Immature natural killer cell (primary cell): ENCODE data around the gene DPP9. TPM values are rescaled to one million over a fixed set of nuclear protein-coding genes. Genes with fewer than 3 reads are reported as not detected.
A peak's percentile ranks its signal among the peaks of the same experiment; 100 is the strongest.

Experiments
- DNase-seq, 3 donors: peaks; one replicate each; pipeline ENCODE4 v3.0.0; 2022; ENCODE audit warnings: mixed read lengths in 1 of 3
- H3K27ac Mint-ChIP-seq, 6 donors: one replicate each; pipeline ENCODE4 v1.8.0; 2020; ENCODE audit warnings: mixed read lengths in 6 of 6, mild to moderate bottlenecking in 5 of 6, inconsistent platforms in 4 of 6, moderate library complexity in 3 of 6
- H3K27me3 Mint-ChIP-seq, 3 donors: one replicate each; pipeline ENCODE4 v1.8.0; 2020 to 2021; ENCODE audit warnings: low read depth in 3 of 3, mild to moderate bottlenecking in 3 of 3, mixed read lengths in 3 of 3, moderate library complexity in 3 of 3, inconsistent platforms in 1 of 3
- H3K36me3 Mint-ChIP-seq, 3 donors: one replicate each; pipeline ENCODE4 v1.8.0; 2020; ENCODE audit warnings: mixed read lengths in 3 of 3, inconsistent platforms in 2 of 3, mild to moderate bottlenecking in 2 of 3
- H3K4me1 Mint-ChIP-seq, 2 donors: one replicate each; pipeline ENCODE4 v1.8.0; 2020; ENCODE audit warnings: inconsistent platforms in 2 of 2, mild to moderate bottlenecking in 2 of 2, mixed read lengths in 2 of 2, moderate library complexity in 1 of 2
- H3K4me3 Mint-ChIP-seq, 5 donors: one replicate each; pipeline ENCODE4 v1.8.0; 2020; ENCODE audit warnings: mild to moderate bottlenecking in 5 of 5, mixed read lengths in 5 of 5, inconsistent platforms in 3 of 5, moderate library complexity in 3 of 5
- H3K9me3 Mint-ChIP-seq, 6 donors: one replicate each; pipeline ENCODE4 v1.8.0; 2020; ENCODE audit warnings: mild to moderate bottlenecking in 6 of 6, mixed read lengths in 6 of 6, inconsistent platforms in 4 of 6, moderate library complexity in 3 of 6
- polyA plus RNA-seq, 3 donors: library from polyadenylated mRNA; unstranded; fragments of 300-500 nt; fragmentation: Illumina TruSeq; gene quantifications; one replicate each; pipeline ENCODE4 v1.2.3, GENCODE V29; 2021

The DPP9 gene
- polyA plus RNA-seq, 3 donors from 2014 or later = 17.8 to 81.6 (median 25.0) TPM

DNA sequence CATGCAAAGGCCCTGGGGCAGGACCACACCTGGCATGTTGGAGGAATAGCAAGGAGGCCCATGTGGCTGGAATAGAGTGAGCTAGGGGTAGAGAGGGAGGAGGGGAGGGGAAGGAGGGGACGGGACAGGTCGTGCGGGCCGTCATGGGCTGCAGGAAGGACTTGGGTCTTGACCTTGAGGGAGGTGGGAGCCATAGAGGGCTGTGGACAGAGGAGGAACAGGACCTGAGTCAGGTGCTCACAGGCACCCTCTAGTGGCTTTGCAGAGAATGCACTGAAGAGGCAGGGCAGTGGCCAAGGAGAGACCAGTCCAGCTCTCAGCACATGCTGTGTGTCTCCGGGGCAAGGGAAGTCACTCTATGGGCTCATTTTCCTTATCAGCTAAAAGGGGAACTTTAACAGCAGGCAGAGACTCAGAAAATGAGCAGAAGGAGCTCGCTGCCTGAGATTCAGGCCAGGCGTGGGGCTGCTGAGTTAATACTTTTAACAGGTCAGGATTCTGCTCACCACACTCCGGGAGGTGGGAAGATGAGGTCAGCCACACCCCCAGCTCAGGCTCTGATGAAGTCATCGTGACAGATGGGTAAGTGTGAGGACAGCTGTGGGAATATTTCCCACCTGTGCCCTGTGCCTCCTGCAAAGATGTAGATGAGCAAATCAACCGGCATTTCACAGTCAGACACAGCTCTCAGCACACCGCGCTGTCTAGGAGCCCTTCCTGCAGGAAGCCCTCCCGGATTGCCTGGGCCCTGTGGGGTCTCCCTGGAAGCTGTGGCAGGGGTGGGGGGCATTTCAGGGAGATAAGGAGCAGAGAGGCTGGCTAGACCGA is 90.3 kb downstream of the DPP9 start:
- Mint-ChIP-seq H3K4me1 (peaks cover 8 to 14% of the 10 kb centered on the region in 2 donors), H3K9me3 (no peaks in the 10 kb centered on the region), H3K36me3 (no peaks in the 10 kb centered on the region)

More for the DNA sequence above, 90.3 kb downstream of the DPP9 start:
- H3K4me3 Mint-ChIP-seq = peak overlapping the region in 4 of 5 donors; percentile 45 to 55 (median 50)
- DNase-seq = peak; percentile 45 to 57 (median 52)
- H3K27ac Mint-ChIP-seq = peak overlapping the region in 4 of 6 donors; percentile 18 to 79 (median 32)
- peaks cover 0 to 4% (median 0%) of the 10 kb centered on the region in 3 donors for H3K27me3 Mint-ChIP-seq

Other genes with a start within 250 kb of the DPP9 start
- gene PLIN4, start 205.4 kb downstream of the DPP9 start, polyA plus RNA-seq = under 1 TPM in 2 of 3 donors, not detected in 1; 0.03 to 0.20 TPM
- not detected for gene PLIN5, start 188.6 kb downstream of the DPP9 start, polyA plus RNA-seq
- gene LRG1, start 183.8 kb downstream of the DPP9 start, polyA plus RNA-seq = not detected
- gene SEMA6B, start 164.2 kb downstream of the DPP9 start, polyA plus RNA-seq = not detected
- gene TNFAIP8L1, start 84.3 kb downstream of the DPP9 start, polyA plus RNA-seq = 10 to 100 TPM in 1 of 3 donors, 1 to 10 TPM in 2; 2.4 to 14.1 (median 5.2) TPM
- gene MYDGF, start 53.5 kb downstream of the DPP9 start, polyA plus RNA-seq = 100 to 1,000 TPM; 207 to 245 (median 233) TPM
- gene FEM1A, start 67.9 kb upstream of the DPP9 start, polyA plus RNA-seq = 1 to 10 TPM in 2 of 3 donors, under 1 TPM in 1; 0.80 to 5.2 (median 2.2) TPM
- 10 to 100 TPM in 1 of 3 donors, 1 to 10 TPM in 2; 3.3 to 15.7 (median 4.5) TPM for gene TICAM1, start 107.9 kb upstream of the DPP9 start, polyA plus RNA-seq
- gene PLIN3, start 143.8 kb upstream of the DPP9 start, polyA plus RNA-seq = 10 to 100 TPM; 28.0 to 41.9 (median 32.2) TPM
- 1 to 10 TPM; 1.3 to 2.5 (median 2.5) TPM for gene ARRDC5, start 179.1 kb upstream of the DPP9 start, polyA plus RNA-seq
- gene UHRF1, start 185.7 kb upstream of the DPP9 start, polyA plus RNA-seq = 1 to 10 TPM in 1 of 3 donors, under 1 TPM in 1, not detected in 1; 0.91 to 5.1 TPM
- 10 to 100 TPM in 1 of 3 donors, 1 to 10 TPM in 2; 4.3 to 22.4 (median 6.7) TPM for gene KDM4B, start 245.3 kb upstream of the DPP9 start, polyA plus RNA-seq